GM12875 (cell line): ENCODE results near the gene MTIF3.

Experiments
- H3K4me3 ChIP-seq: one replicate; pipeline ENCODE4 v1.5.1; 2011; ENCODE audit warnings: low read depth, low read length, control low read depth
- TF ChIP-seq, protein P1 (sequence below): IDR thresholded peaks from 2 replicates; pipeline ENCODE4 v1.5.1; 2011; ENCODE audit warnings: low read depth, mild to moderate bottlenecking, control low read depth, inconsistent platforms, low read length, moderate library complexity, borderline replicate concordance; ENCODE audit not compliant: insufficient read depth

Gene MTIF3

DNA sequence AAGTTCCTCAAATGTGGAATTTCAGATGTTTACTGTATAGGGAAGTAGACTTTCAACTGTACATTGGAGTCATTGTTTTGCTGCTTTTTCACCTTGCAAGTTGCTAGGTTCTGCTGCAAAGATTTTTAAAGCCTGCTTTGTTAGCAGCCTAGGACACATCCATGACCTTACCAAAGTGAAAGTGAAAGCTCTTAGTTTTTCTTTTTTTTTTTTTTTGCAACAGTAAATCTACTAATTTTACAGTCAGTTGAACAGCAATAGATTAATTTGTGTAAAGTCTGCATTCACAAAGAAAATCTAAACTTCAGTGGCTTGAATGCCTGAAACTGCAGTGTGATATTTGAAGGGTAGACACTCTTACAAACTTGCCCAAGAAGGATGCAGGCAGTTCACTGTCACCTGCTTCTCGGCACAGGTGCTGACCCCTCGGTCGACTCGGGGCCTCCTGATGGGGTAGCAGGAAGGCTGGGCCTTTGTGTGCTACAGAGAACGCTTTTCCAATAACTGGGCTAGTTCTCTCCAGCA, 5.0 kb upstream of the MTIF3 start:
- peak overlapping the region; percentile 14 for H3K4me3 ChIP-seq
- TF ChIP-seq, protein P1, sequence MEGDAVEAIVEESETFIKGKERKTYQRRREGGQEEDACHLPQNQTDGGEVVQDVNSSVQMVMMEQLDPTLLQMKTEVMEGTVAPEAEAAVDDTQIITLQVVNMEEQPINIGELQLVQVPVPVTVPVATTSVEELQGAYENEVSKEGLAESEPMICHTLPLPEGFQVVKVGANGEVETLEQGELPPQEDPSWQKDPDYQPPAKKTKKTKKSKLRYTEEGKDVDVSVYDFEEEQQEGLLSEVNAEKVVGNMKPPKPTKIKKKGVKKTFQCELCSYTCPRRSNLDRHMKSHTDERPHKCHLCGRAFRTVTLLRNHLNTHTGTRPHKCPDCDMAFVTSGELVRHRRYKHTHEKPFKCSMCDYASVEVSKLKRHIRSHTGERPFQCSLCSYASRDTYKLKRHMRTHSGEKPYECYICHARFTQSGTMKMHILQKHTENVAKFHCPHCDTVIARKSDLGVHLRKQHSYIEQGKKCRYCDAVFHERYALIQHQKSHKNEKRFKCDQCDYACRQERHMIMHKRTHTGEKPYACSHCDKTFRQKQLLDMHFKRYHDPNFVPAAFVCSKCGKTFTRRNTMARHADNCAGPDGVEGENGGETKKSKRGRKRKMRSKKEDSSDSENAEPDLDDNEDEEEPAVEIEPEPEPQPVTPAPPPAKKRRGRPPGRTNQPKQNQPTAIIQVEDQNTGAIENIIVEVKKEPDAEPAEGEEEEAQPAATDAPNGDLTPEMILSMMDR: no peak

DNA sequence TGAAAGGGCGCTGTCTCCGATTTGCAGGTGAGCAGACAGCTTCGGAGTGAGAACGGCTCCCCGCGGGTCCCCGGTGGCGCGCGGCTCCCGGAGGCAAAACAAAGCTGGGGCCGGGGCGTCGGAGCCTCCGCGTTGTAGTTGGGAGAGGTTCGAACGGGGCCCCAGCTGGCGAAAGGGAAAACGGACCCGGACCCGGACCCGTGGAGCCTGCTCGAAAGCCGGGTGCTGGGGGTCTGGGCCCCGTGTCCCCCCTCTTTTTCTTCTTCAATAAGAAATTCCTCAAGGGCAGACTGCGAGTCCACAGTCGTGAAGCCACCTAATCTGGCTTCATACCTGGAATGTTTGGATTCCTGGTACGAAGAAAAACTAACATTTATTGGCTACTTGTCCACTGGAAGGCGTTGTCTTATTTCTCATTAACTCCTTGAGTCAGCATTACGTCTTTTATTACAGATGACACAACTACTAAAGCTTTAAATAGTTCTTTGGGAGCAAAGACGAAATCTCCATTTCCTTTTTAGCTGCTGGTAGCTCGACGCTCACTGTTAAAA, 632 bp upstream of the MTIF3 start:
- peak overlapping the region; percentile 78 for H3K4me3 ChIP-seq
- TF ChIP-seq, protein P1: no peak

DNA sequence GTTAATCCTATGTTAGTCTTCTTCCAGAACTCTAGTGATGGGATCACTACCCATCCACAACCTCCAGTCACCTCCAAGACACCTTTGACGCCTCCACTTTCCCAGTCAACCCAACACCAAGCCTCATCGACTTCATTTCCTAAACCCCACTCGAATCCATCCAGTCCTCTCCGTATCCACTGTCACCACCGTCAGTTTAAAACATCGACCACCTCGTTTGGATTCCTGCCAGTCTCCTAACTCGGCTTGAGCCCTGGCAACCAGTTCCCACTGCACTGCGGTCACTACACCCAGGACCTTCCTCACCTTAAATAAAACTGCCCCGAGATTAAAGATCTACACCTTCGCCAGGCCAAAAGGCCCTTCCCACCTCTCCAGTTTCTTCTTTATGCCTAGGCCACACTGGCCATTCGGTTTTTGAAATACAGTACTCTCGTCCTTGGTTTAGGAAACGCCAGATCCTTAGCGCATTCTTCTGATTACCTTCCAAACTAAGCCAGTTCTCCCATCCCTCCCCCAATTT, 1.2 kb downstream of the MTIF3 start:
- TF ChIP-seq, protein P1: no peak
- H3K4me3 ChIP-seq: peak overlapping the region; percentile 78

DNA sequence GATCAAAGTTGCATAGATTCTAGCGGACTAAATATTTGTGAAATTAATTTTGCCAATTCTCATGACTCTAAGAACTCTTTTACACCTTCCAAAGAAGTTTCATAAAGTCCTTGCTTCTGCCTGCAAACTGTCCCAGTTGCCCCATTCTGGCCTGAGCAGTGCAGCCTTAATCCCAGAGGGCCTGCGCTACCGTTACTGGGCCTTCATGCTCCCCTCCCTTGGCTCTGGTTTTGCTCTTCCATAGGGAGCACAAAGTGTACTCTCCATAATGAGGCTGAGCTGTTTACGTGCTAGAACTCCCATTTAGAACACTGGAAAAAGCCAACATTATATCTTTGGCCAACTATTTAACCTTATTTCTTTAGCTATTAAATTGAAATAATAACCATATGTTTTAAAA, 2.1 kb downstream of the MTIF3 start:
- TF ChIP-seq, protein P1: no peak
- H3K4me3 ChIP-seq: no peak overlapping the region

DNA sequence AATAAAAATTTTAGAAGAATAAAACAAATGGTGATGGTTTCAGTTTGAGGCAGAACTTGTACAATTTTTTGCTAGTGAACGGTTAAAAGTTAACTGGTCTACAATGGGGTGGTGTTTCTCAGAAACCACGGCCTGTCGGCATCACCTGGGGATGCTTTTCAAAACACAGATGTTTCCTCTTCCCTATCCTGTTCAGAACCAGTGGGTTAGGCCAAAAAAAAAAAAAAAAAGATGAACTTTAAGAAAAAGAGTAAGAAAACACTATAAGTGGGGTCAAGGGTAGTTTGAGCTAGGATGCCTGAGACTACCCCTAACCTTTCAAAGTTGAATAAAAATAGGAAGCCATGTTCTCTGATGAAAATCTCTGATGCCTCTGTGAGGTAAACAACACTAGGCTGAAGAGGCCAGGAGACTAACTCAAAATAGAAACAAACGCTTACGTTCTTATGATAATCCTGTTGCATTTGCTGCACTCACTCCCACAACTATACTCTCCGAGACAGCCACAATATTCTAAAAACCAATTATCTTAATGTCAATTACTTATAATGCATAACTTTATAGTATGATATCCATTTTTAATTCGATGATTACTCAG, 3.3 kb downstream of the MTIF3 start:
- TF ChIP-seq, protein P1: no peak
- H3K4me3 ChIP-seq: no peak overlapping the region

DNA sequence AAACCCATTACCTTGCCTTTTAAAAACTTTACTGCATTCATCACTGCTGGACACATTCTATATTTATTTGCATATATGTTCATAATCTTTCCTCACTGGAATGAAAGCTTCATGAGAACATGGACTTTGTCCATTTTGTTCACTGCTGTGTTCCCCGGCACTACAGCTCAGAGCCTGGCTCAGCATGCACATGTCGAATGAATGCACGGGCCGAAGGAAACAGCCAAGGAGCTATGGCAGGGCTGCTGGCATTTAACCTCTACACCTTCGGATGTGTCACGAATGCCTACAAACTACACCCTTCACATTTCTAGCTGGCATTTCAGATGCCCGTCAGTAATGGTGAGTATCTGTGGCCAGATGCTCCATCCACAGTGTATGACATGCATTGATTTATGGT, 7.6 kb downstream of the MTIF3 start:
- no peak overlapping the region for H3K4me3 ChIP-seq
- TF ChIP-seq, protein P1: no peak
